ENCODE measurements around the gene RFXANK.
A peak's percentile ranks its signal among the peaks of the same experiment; 100 is the strongest.
"Not testable (repeated sequence)": the region's sequence is repeated elsewhere in the genome, so short reads cannot be mapped to it uniquely, and the experiment has no call there.

Gene RFXANK, protein sequence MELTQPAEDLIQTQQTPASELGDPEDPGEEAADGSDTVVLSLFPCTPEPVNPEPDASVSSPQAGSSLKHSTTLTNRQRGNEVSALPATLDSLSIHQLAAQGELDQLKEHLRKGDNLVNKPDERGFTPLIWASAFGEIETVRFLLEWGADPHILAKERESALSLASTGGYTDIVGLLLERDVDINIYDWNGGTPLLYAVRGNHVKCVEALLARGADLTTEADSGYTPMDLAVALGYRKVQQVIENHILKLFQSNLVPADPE

GRCh38 chr19:19192078-19192882 lies at the start of gene RFXANK, which contains the start of gene BORCS8:
RFXANK (plus strand) TSS chr19:19192258; CDS start chr19:19193947, 1,689 bp downstream.
BORCS8 (minus strand) TSS chr19:19192152; CDS start chr19:19192117, 35 bp downstream.
- DNase-seq (ENCODE audit: low read depth, low spot score) = peak; percentile 96

GRCh38 chr19:19142347-19142746 lies 49.7 kb upstream of the RFXANK start:
- DNase-seq (ENCODE audit: low read depth, low spot score) = no peak

DNA sequence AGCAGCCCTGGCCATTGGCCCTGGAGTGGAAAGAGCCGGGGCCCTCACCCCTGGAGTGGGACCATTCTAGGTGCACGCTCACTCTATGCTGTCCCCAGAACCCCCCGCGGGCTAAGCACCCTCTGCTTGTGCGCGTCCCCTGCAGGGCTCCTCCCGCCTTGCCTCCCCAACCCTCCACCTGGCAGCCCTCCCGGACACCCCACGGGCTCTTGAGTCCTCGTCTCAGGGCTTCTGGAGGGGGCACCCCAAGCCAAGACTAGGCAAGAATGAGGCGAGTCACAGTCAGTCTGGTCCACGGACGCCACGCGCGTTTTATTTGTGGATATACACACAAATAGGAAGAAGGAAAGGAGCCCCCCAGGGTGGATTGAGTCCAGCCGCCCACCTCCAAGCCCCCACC lies 46.8 kb upstream of the RFXANK start:
- no peak for DNase-seq (ENCODE audit: low read depth, low spot score)

- peak; percentile 18 for DNase-seq (ENCODE audit: low read depth, low spot score)
These were observed 46.1 kb upstream of the RFXANK start for GRCh38 chr19:19145684-19146608.

DNA sequence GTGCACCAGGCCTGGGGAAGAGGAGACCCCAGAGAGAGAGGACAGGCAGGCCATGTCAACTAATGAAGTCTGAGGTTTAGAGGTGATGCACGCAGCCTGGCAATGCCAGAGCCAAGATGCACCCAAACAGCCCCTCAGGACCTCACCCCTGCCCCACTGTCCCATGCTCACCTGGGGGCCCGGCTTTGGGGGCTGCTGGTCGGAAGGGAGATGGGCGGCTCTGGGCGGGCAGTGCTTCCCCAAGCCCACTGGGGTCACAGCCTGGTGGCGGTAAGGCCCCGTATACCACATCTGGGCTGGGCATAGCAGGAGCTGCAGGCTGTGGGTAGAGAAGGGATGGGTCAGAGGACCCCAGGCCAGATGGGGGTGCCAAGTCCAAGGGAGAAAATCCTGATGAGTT lies 45.2 kb upstream of the RFXANK start:
- DNase-seq (ENCODE audit: low read depth, low spot score) = no peak

GRCh38 chr19:19147344-19147743 lies 44.7 kb upstream of the RFXANK start:
- no peak for DNase-seq (ENCODE audit: low read depth, low spot score)

DNA sequence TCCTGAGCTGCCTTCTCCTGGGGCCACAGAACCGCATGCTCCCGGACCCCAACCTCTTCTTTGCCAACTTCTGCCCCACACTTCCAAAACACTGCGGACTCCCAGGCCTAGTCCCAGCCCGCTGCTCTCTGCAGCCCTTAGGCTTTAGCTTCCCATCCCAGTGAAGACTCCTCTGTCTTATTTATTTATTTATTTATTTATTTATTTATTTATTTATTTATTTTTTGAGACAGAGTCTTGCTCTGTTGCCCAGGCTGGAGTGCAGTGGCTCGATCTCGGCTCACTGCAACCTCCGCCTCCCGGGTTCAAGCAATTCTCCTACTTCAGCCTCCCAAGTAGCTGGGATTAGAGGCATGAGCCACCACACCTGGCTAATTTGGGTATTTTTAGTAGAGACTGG lies 43.6 kb upstream of the RFXANK start:
- not testable (repeated sequence) for DNase-seq (ENCODE audit: low read depth, low spot score)

DNA sequence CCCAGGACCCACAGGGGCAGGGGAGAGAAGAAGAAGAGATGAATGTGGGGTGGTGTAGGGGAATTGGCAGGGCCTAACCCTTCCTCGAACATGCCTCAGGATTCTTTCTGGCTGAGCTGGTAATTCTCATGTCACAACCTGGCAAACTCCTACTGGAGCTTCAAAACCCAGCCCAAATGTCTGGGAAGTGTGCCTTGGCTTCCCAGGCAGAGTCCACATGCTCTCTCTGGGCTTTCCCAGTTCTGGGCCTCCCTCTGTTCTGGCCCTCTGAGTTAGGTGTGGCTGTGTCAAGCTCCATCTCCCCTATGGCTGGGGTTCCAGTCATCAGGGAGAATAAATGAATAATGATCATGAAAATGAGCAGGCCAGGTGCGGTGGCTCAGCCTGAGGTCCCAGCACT lies 42.6 kb upstream of the RFXANK start:
- no peak for DNase-seq (ENCODE audit: low read depth, low spot score)

- DNase-seq (ENCODE audit: low read depth, low spot score) = no peak
These were observed 40.6 kb upstream of the RFXANK start for GRCh38 chr19:19151418-19151817.

- DNase-seq (ENCODE audit: low read depth, low spot score) = no peak
These were observed 39.2 kb upstream of the RFXANK start for GRCh38 chr19:19152668-19153384.

GRCh38 chr19:19154768-19155494 lies 37.1 kb upstream of the RFXANK start:
- no peak for DNase-seq (ENCODE audit: low read depth, low spot score)

GRCh38 chr19:19155495-19156219 lies 36.4 kb upstream of the RFXANK start:
- DNase-seq (ENCODE audit: low read depth, low spot score) = no peak

DNA sequence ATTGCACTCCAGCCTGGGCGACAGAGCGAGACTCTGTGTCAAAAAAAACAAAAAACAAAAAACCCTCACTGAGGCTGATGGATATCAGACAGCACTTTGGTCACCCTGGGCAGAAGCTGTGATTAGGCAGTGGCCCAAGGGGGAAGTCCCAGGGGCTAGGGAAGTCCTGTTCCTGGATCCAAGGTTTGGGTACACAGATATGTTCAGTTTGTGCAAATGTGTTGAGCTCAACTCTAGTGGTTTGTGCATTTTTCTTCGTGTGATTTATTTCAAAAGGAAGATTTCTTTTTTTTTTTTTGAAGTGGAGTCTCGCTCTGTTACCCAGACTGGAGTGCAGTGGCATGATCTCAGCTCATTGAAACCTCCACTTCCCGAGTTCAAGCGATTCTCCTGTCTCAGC lies 34.2 kb upstream of the RFXANK start:
- DNase-seq (ENCODE audit: low read depth, low spot score) = no peak

GRCh38 chr19:19159534-19159933 lies 32.5 kb upstream of the RFXANK start:
- no peak for DNase-seq (ENCODE audit: low read depth, low spot score)

DNA sequence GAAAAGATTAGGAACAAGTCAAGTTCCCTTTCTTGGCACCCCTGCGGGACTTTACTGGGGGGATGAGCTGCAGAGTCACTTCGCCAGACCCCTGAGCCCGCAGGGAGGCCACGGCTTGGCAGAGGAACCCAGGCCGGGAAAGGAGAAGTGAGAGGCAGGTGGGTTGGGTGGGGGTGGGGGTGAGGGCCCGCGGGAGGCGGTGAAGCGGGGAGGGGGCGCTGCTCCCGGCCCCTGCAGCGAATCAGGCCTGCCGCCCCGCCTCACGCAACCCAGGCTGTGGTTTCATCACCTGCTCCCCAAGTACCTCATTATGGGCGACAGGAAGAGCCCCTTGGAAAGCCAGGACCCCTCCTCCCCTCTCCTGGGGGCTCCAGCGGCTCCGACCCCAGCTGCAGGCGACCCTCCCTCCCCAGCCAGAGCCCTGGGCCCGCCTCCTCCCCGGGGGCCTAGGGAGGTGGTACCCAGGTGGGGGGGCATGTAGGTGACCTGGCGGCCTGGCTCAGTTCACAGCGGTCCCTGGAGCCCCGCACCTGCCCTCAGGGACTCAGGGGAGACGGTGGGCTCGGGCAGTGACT lies 31.5 kb upstream of the RFXANK start:
- no peak for DNase-seq (ENCODE audit: low read depth, low spot score)

DNA sequence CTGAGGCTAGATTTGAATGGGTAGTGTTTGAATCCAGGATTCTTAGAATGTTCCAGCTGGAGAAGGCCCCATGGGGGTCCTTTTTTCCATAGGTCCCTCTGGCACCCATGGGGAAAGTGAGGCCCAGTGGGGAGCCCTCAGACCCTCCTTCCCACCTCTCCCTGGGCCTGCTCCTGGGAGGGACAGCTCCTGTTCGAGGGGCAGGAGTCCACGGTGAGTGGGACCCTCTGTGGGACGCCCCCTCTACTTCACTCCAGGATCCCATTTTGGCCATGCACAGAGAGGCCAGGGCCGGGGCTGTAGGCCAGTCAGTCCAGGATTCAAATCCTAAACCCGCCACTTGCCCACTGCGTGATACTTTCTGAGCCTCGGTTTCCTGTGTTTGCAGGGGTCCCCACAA lies 29.6 kb upstream of the RFXANK start:
- no peak for DNase-seq (ENCODE audit: low read depth, low spot score)

DNA sequence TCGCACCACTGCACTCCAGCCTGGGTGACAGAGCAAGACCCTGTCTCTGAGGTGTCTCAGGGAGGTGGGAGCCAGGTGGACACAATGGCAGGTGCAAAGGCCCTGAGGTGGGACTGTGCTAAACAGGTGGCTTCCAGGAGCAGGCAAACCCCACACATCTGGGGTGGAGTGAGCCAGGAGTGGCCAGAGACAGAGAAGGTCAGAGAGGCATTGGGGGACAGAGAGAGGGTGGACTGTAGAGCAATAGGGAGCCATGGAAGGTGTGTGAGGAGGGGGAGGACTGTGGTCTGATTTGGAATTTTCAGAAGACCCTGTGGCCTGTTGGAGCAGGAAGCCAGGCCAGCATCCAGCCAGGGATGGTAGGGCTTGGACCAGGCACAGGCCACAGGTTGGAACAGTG lies 26.7 kb upstream of the RFXANK start:
- DNase-seq (ENCODE audit: low read depth, low spot score) = no peak

GRCh38 chr19:19167612-19168011 lies 24.4 kb upstream of the RFXANK start:
- no peak for DNase-seq (ENCODE audit: low read depth, low spot score)

DNA sequence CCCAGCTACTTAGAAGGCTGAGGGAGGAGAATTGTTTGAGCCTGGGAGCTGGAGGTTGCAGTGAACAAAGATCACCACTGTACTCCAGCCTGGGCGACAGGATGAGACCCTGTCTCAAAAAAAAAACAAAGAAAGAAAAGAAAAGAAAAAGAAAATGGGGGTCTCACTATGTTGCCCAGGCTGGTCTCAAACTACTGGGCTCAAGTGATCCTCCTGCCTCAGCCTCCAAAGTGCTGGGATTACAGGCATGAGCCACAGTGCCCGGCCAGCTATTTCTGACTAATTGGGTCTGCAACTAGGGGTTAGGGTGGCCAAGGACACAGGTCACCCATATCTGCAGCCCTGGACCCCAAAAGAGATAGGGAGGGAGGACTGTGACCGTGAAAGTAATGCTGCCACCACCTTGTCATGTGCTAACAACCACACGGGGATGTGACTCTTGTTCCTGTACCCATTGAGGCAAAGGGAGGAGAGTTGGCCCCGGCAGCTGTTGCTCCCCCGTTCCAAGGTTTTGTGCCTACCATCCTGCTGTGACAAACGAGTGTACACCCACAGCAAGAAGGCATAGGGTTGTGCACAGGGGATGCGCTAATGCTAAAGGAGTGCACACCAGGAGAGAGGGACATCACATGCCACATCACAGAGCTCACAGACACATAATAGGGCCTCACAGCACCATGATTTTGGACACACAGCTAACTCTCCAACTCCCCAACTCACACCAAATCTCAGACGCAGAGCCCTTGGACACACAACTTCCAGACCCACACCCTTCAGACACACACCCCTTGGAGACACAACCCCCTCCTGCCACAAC lies 22.6 kb upstream of the RFXANK start:
- DNase-seq (ENCODE audit: low read depth, low spot score) = no peak
